ENCODE data around the gene MPP4. TPM values are rescaled to one million over a fixed set of nuclear protein-coding genes. Genes with fewer than 3 reads are reported as not detected.

MPP4 gene
- total and polyA plus RNA-seq, 9 of the 15 experiments (the other 6 are each of a cell fraction or from before 2014, with no cell fraction given) = 0.03 to 0.08 TPM; not detected in 7

- no peak overlapping the region for H3K27ac ChIP-seq (ENCODE audit: extremely low read depth, low read depth, low read length)
- in situ Hi-C loops (cut with MboI) = no loop called here
- intact Hi-C loops (cut with micrococcal nuclease) = no loop called here
- TF ChIP-seq, protein P1, sequence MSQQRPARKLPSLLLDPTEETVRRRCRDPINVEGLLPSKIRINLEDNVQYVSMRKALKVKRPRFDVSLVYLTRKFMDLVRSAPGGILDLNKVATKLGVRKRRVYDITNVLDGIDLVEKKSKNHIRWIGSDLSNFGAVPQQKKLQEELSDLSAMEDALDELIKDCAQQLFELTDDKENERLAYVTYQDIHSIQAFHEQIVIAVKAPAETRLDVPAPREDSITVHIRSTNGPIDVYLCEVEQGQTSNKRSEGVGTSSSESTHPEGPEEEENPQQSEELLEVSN (IDR thresholded peaks at IDR 0.05; ENCODE audit: borderline replicate concordance in 1 of 2, extremely low read depth in 1 of 2, insufficient read depth in 1 of 2, insufficient read length in 1 of 2, low read depth in 1 of 2, low read length in 1 of 2, poor library complexity in 1 of 2, severe bottlenecking in 1 of 2) = peak in 1 of 2 experiments; percentile 14
- TF ChIP-seq TCFL5 (CRISPR knock-in tag; conservative IDR thresholded peaks at IDR 0.05) = no peak
- TF ChIP-seq MTA1 (IDR thresholded peaks at IDR 0.05; ENCODE audit: borderline replicate concordance) = no peak
- peak; percentile 80 to 83 for TF ChIP-seq NRF1 (conservative IDR thresholded peaks at IDR 0.05 in 1 of 2, IDR thresholded peaks at IDR 0.05 in 1 of 2)
- no peak for TF ChIP-seq PATZ1 (CRISPR knock-in tag; IDR thresholded peaks at IDR 0.05; ENCODE audit: borderline replicate concordance)
- TF ChIP-seq ETV1 (tag; conservative IDR thresholded peaks at IDR 0.05; ENCODE audit: low read depth) = no peak
- TF ChIP-seq TGIF2 (CRISPR knock-in tag; IDR thresholded peaks at IDR 0.05) = no peak
- TF ChIP-seq ZNF79 (CRISPR knock-in tag; IDR thresholded peaks at IDR 0.05; ENCODE audit: low read depth) = no peak
- peak in 1 of 2 experiments; percentile 39; a peak in 2 of 4 replicates for TF ChIP-seq RAD21 (CRISPR knock-in tag; conservative IDR thresholded peaks at IDR 0.05 in 1 of 2, IDR thresholded peaks at IDR 0.05 in 1 of 2)
- peak in 2 of 3 experiments; percentile 16 to 22; a peak in 1 of 6 replicates for TF ChIP-seq CTCF (IDR thresholded peaks at IDR 0.05 in 2 of 3, conservative IDR thresholded peaks at IDR 0.05 in 1 of 3; ENCODE audit: insufficient read depth in 2 of 3, low read depth in 1 of 3, low read length in 3 of 3)
- no peak for TF ChIP-seq ZNF444 (CRISPR knock-in tag; IDR thresholded peaks at IDR 0.05)
- no peak for TF ChIP-seq GTF2B (IDR thresholded peaks at IDR 0.05; ENCODE audit: extremely low read depth, insufficient read length)
These were observed 79.4 kb downstream of the MPP4 start for GRCh38 chr2:201618744-201619662.

More at GRCh38 chr2:201618744-201619662, 79.4 kb downstream of the MPP4 start:
- H3K27me3 ChIP-seq (ENCODE audit: control insufficient read depth in 2 of 2, insufficient read depth in 2 of 2, low read length in 2 of 2) = no peaks in the 10 kb centered on the region
- ChIA-PET CTCF (ENCODE audit: low intra/inter-chr PET ratio) (no interaction called here), POLR2A (interaction anchor here (0.7 kb wide), 1 partner anchor 162 kb away, joined by 4 read pairs; no protein-coding TSS in a partner anchor)
- peak; percentile 83 for ATAC-seq
- no peaks in the 10 kb centered on the region for H3K79me2 ChIP-seq (ENCODE audit: control insufficient read depth, insufficient read depth, low read length)
- BruUV-seq (replicated peaks) = no TSS peak
- H3K4me3 ChIP-seq = no peak overlapping the region
- H3K9ac ChIP-seq (ENCODE audit: insufficient read depth in 1 of 2, low read depth in 2 of 2, low read length in 2 of 2) = no peak overlapping the region
- H3K4me2 ChIP-seq (ENCODE audit: insufficient read depth, low read length) = no peak overlapping the region
- H3K4me1 ChIP-seq (replicated peaks in 1 of 2; ENCODE audit: control insufficient read depth in 2 of 2, insufficient read depth in 2 of 2, low read length in 2 of 2) = peaks cover 0 to 7% of the 10 kb centered on the region in 2 experiments; a peak in 2 of 5 replicates
- no peaks in the 10 kb centered on the region for H4K20me1 ChIP-seq (replicated peaks; ENCODE audit: control insufficient read depth, insufficient read depth, low read length)
- no peak for FAIRE-seq
- DNase-seq (ENCODE audit: extremely low read depth in 1 of 4, low spot score in 3 of 4) = peak; percentile 25 to 57 (median 30)
- peak overlapping the region; percentile 63; the same call in 1 of the 2 replicates for H2AFZ ChIP-seq (ENCODE audit: low read depth, low read length)
- H3K36me3 ChIP-seq (ENCODE audit: control insufficient read depth, insufficient read depth, low read length) = no peaks in the 10 kb centered on the region
- 59% methylated on average over 19 of the region's 39 CpGs for WGBS (ENCODE audit: insufficient coverage, low coverage, missing lambda C conversion rate)
- H3K9me3 ChIP-seq (replicated peaks; ENCODE audit: control insufficient read depth, insufficient read depth, low read depth, low read length) = no peaks in the 10 kb centered on the region
- H3K9me1 ChIP-seq (ENCODE audit: control insufficient read depth, insufficient read depth, low read length) = no peaks in the 10 kb centered on the region

Data from K562 (cell line).